Right atrium auricular region (tissue), 2 donors: ENCODE results near the gene PIK3R3. TPM values are rescaled to one million over a fixed set of nuclear protein-coding genes. Genes with fewer than 3 reads are reported as not detected.

Source experiments
- DNase-seq: peaks from one replicate; pipeline ENCODE4 v3.0.0-alpha.2; 2019; ENCODE audit warnings: low spot score
- H3K27ac ChIP-seq, 2 donors: fragments of 200-600 bp; sonication (generic); 1 replicate in 1 of 2; 2 replicates in 1 of 2; pipeline ENCODE4 v1.5.1; 2016 to 2019
- H3K27me3 ChIP-seq, 2 donors: fragments of 200-600 bp; sonication (generic); one replicate each; pipeline versions ENCODE4 v1.5.1 to v1.6.0; 2017 to 2019
- H3K36me3 ChIP-seq: fragments of 200-600 bp; sonication (generic); one replicate; pipeline ENCODE4 v1.5.1; 2016
- H3K4me1 ChIP-seq, 2 donors: fragments of 200-600 bp; sonication (generic); one replicate each; pipeline versions ENCODE4 v1.5.1 to v1.6.0; 2017 to 2019
- H3K4me3 ChIP-seq, 2 donors: fragments of 200-600 bp; sonication (generic); 1 replicate in 1 of 2; 2 replicates in 1 of 2; pipeline ENCODE4 v1.5.1; 2017 to 2019; ENCODE audit warnings: mild to moderate bottlenecking in 1 of 2, moderate library complexity in 1 of 2
- H3K9me3 ChIP-seq, 2 donors: fragments of 200-600 bp; sonication (generic); one replicate each; pipeline ENCODE4 v1.5.1; 2019
- CTCF ChIP-seq, 2 donors: fragments of 200-600 bp; sonication (generic); IDR thresholded peaks; one replicate each; pipeline ENCODE4 v1.5.1; 2019; ENCODE audit warnings: antibody characterized with exemption in 2 of 2
- total RNA-seq, 2 donors: library from RNA; depleted of rRNA; stranded (reverse); fragments of >200 nt; gene quantifications; one replicate each; pipeline ENCODE4 v1.1.0, GENCODE V29; 2016

PIK3R3 gene
- total RNA-seq, result 10 to 100 TPM; 24.3 to 35.3 TPM

DNA sequence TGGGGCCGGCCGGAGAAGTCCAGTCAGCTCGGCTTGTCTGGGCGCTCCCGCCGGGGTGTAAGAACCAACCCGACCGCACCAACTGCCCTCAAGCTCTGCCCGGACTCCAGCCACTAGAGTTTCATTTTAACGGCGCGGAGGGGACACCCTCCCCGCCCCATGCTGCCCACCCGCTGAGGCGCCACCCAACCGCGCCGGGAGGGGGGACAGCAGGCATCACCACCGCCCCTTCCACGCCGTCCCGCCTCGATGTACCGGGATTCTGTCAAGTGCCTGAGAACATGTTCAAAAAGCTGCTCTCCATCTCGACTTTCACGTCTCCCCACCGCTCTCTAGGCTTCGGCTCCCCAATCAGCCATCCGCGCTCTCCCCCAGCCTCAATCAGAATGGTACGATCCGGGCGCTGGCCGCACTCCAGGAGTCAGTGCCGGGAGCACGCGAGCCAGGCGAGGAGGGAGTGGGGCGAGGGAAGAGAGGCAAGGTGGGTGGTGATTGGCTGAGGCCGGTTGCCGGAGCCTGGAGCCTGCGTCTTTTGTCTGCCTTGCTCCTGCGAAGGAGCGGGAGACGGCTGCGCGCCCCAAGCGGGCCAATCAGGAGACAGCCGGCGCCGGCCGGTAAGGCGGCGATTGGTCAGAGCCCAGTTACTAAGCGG is at the start of gene PIK3R3:
Gene PIK3R3 (minus strand): TSS at position 101 of the 652 bp plus-strand sequence. CDS start 677 bp downstream, outside the sequence.
- H3K4me3 ChIP-seq, result peak within 1 kb of the TSS; percentile 73 to 78
- no peak for TF ChIP-seq CTCF (IDR thresholded peaks at IDR 0.05)
- no peaks in the 10 kb centered on the region for H3K36me3 ChIP-seq
- H3K27me3 ChIP-seq, result no peaks in the 10 kb centered on the region
- H3K27ac ChIP-seq, result peak within 1 kb of the TSS; percentile 95 to 96
- no peaks in the 10 kb centered on the region for H3K9me3 ChIP-seq
- H3K4me1 ChIP-seq, result peaks cover 0 to 25% of the 10 kb centered on the region in 2 donors
- peak; percentile 99 for DNase-seq

GRCh38 chr1:46181343-46182260 is 49.2 kb upstream of the PIK3R3 start:
- no peaks in the 10 kb centered on the region for H3K9me3 ChIP-seq
- no peaks in the 10 kb centered on the region for H3K27me3 ChIP-seq
- no peak overlapping the region for H3K27ac ChIP-seq
- no peak overlapping the region for H3K4me3 ChIP-seq
- DNase-seq, result no peak
- H3K36me3 ChIP-seq, result no peaks in the 10 kb centered on the region
- H3K4me1 ChIP-seq, result peaks cover 0 to 54% of the 10 kb centered on the region in 2 donors
- TF ChIP-seq CTCF (IDR thresholded peaks at IDR 0.05), result no peak

GRCh38 chr1:46180082-46180616 is 47.7 kb upstream of the PIK3R3 start:
- Histone ChIP-seq H3K27ac (no peak overlapping the region), H3K36me3 (no peaks in the 10 kb centered on the region), H3K27me3 (no peaks in the 10 kb centered on the region), H3K4me1 (peaks cover 0 to 63% of the 10 kb centered on the region in 2 donors), H3K9me3 (no peaks in the 10 kb centered on the region), H3K4me3 (no peak overlapping the region)
- TF ChIP-seq CTCF (IDR thresholded peaks at IDR 0.05), result no peak
- DNase-seq, result no peak

GRCh38 chr1:46179138-46180081 is 47.0 kb upstream of the PIK3R3 start:
- DNase-seq, result peak; percentile 85
- peaks cover 0 to 70% of the 10 kb centered on the region in 2 donors for H3K4me1 ChIP-seq
- no peak overlapping the region for H3K27ac ChIP-seq
- H3K9me3 ChIP-seq, result no peaks in the 10 kb centered on the region
- peak; percentile 63 to 91 for TF ChIP-seq CTCF (IDR thresholded peaks at IDR 0.05)
- no peaks in the 10 kb centered on the region for H3K36me3 ChIP-seq
- H3K4me3 ChIP-seq, result no peak overlapping the region
- no peaks in the 10 kb centered on the region for H3K27me3 ChIP-seq

DNA sequence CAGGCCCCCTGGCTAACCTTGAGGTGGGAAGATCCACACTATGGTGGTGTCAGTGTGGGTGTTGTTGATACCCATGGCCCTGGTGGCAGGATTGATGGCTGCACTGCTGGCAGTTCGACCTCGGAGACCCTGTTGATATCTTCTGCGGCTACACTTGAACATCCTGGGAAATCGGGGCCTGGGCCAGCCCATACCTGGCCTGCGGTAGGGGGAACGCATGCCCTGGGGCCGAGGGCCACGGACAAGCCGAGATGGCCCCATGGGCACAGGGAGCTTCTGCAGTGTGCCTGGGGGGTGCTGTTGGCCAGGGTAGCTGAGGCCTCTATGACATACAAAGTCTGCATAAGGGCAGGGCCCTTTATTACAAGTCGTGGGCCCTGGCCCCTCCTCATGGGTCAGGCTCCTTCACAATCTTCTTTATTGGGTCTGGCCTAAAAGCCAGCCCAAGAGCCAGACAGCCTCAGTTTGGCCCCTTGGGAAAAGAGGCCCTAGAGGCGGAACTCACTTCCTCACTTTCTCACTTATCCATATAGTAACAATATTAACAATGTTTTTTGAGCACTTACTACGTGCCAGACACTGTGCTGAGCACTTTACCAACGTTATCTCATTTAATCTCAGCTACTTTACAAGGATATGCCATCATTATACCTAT is 43.9 kb upstream of the PIK3R3 start, which contains the start of gene P3R3URF:
Gene P3R3URF (minus strand): TSS at position 278 of the 655 bp plus-strand sequence. CDS start 17 bp downstream, at position 261.
- Histone ChIP-seq H3K4me1 (peaks cover 0 to 72% of the 10 kb centered on the region in 2 donors), H3K4me3 (no peak within 1 kb of the TSS), H3K36me3 (no peaks in the 10 kb centered on the region), H3K27me3 (no peaks in the 10 kb centered on the region), H3K27ac (peak within 1 kb of the TSS; percentile 76 to 80), H3K9me3 (no peaks in the 10 kb centered on the region)
- no peak for DNase-seq
- no peak for TF ChIP-seq CTCF (IDR thresholded peaks at IDR 0.05)
